GM23338 (cell line): ENCODE results near the gene UMODL1. TPM values are rescaled to one million over a fixed set of nuclear protein-coding genes. Genes with fewer than 3 reads are reported as not detected.

Experiments used
- ETS1 ChIP-seq: IDR thresholded peaks from 2 replicates; pipeline ENCODE4 v1.6.1; 2016; ENCODE audit warnings: antibody characterized with exemption
- JUNB ChIP-seq: IDR thresholded peaks from one replicate; pipeline ENCODE4 v1.6.1; 2016; ENCODE audit warnings: antibody characterized with exemption; ENCODE audit not compliant: unreplicated experiment
- POLR2AphosphoS5 ChIP-seq: IDR thresholded peaks from 2 replicates; pipeline ENCODE4 v1.6.1; 2016; ENCODE audit warnings: antibody characterized with exemption, low read depth
- REST ChIP-seq: IDR thresholded peaks from one replicate; pipeline ENCODE4 v1.6.1; 2018; ENCODE audit warnings: antibody characterized with exemption; ENCODE audit not compliant: unreplicated experiment
- STAT1 ChIP-seq: IDR thresholded peaks from one replicate; pipeline ENCODE4 v1.6.1; 2016; ENCODE audit warnings: antibody characterized with exemption; ENCODE audit not compliant: unreplicated experiment
- ZNF462 ChIP-seq: fragments of 250-450 bp; sonication (Bioruptor Pico); IDR thresholded peaks from 2 replicates; pipeline ENCODE4 v1.5.0; 2020; ENCODE audit warnings: mild to moderate bottlenecking, moderate library complexity
- polyA plus RNA-seq: library from polyadenylated mRNA; unstranded; fragments of >200 nt; fragmentation: Nextera tagmentation; extraction: Ambion mirVana; gene quantifications from 2 replicates; pipeline ENCODE4 v1.2.1, GENCODE V29; 2016
- total RNA-seq: library from RNA; depleted of rRNA; stranded (reverse); fragments of >200 nt; shearing (Covaris generic); gene quantifications from 2 replicates; pipeline ENCODE4 v1.2.3, GENCODE V29; 2014

Gene UMODL1
- total and polyA plus RNA-seq, 2 experiments from 2014 or later: not detected

GRCh38 chr21:42123219-42123908 lies 52.2 kb downstream of the UMODL1 start (continued):
- no peak for TF ChIP-seq ZNF462
- no peak for TF ChIP-seq STAT1
- no peak for TF ChIP-seq JUNB
- no peak for TF ChIP-seq ETS1
- TF ChIP-seq REST: no peak
- no peak for TF ChIP-seq POLR2AphosphoS5
